A549 (cell line): ENCODE data around the gene SLC39A11. TPM values are rescaled to one million over a fixed set of nuclear protein-coding genes. Genes with fewer than 3 reads are reported as not detected.

Experiments
- ATAC-seq, 2 experiments: fragments of 200-7000 bp in 1 of 2; fragments of >200 bp in 1 of 2; cut with Nextera tagmentation in 1 of 2; cut with Tn5 transposase in 1 of 2; 3 replicates each; pipeline versions ENCODE4 v1.8.0 to v1.9.1; 2018 to 2020; ENCODE audit warnings: mild to moderate bottlenecking in 1 of 2, moderate library complexity in 1 of 2
- CTCF ChIA-PET: fragments of 300-600 bp; sonication (Branson Sonifier 250); formaldehyde crosslinking; extraction: SDS; loops from one replicate; lab custom pipeline; 2021; ENCODE audit warnings: antibody characterized with exemption, inconsistent platforms; lab: Yijun Ruan, JAX
- POLR2A ChIA-PET: fragments of 350-600 bp; formaldehyde crosslinking; extraction: SDS; loops from one replicate; lab custom pipeline; 2021; ENCODE audit warnings: antibody characterized with exemption, inconsistent platforms; lab: Yijun Ruan, JAX
- DNase-seq, 2 experiments: peaks; one replicate each; pipeline versions ENCODE4 v3.0.0 to v3.0.0-alpha.2; 2011 to 2016; ENCODE audit warnings: low read depth in 1 of 2, low spot score in 1 of 2
- FAIRE-seq: peaks from 2 replicates; lab custom pipeline; 2011; peaks lifted over from hg19 to GRCh38; lab: Jason Lieb, UNC
- H3K27ac ChIP-seq, 2 experiments: fragments of >200 bp; sonication (Bioruptor Twin); formaldehyde crosslinking; 3 replicates each; pipeline ENCODE4 v1.5.1; 2016 to 2017
- H3K4me1 ChIP-seq: fragments of >200 bp; sonication (Bioruptor Twin); formaldehyde crosslinking; 3 replicates; pipeline ENCODE4 v1.6.1; 2016
- H3K4me2 ChIP-seq: fragments of >200 bp; sonication (Bioruptor Twin); formaldehyde crosslinking; 3 replicates; pipeline ENCODE4 v1.6.1; 2016
- H3K4me3 ChIP-seq: fragments of >200 bp; sonication (Bioruptor Twin); formaldehyde crosslinking; 3 replicates; pipeline ENCODE4 v1.5.1; 2016
- H3K9me3 ChIP-seq: fragments of >200 bp; sonication (Bioruptor Twin); formaldehyde crosslinking; 3 replicates; pipeline ENCODE4 v1.6.1; 2016
- CBX2 ChIP-seq: fragments of 200-600 bp; sonication (generic); IDR thresholded peaks from 2 replicates; pipeline ENCODE4 v1.6.1; 2016; ENCODE audit warnings: low read depth, mild to moderate bottlenecking, borderline replicate concordance
- CBX8 ChIP-seq: fragments of 200-600 bp; sonication (generic); IDR thresholded peaks from 2 replicates; pipeline ENCODE4 v1.6.1; 2016
- CHD2 ChIP-seq: fragments of 150-350 bp; IDR thresholded peaks from 2 replicates; pipeline ENCODE4 v1.6.1; 2014; ENCODE audit warnings: low read length; ENCODE audit not compliant: partially characterized antibody
- E2F6 ChIP-seq: IDR thresholded peaks from 2 replicates; pipeline ENCODE4 v1.6.1; 2012; ENCODE audit warnings: low read depth, borderline replicate concordance
- EHMT2 ChIP-seq: fragments of 200-600 bp; sonication (generic); IDR thresholded peaks from 2 replicates; pipeline ENCODE4 v1.6.1; 2016; ENCODE audit warnings: antibody characterized with exemption, low read depth, mild to moderate bottlenecking, moderate library complexity
- EP300 ChIP-seq, 2 experiments: fragments of >200 bp; sonication (Bioruptor Twin); formaldehyde crosslinking; IDR thresholded peaks; 2 replicates in 1 of 2; 3 replicates in 1 of 2; pipeline ENCODE4 v1.6.1; 2016 to 2017
- ESRRA ChIP-seq: fragments of 150-350 bp; IDR thresholded peaks from 2 replicates; pipeline ENCODE4 v1.6.1; 2014; ENCODE audit warnings: mild to moderate bottlenecking, low read length, borderline replicate concordance
- GATA3 ChIP-seq: IDR thresholded peaks from 2 replicates; pipeline ENCODE4 v1.6.1; 2012; ENCODE audit warnings: borderline replicate concordance
- HEYL ChIP-seq: fragments of 250-450 bp; sonication (Bioruptor Pico); IDR thresholded peaks from 2 replicates; pipeline ENCODE4 v1.8.0; 2021; ENCODE audit warnings: mild to moderate bottlenecking, moderate library complexity
- HOXA7 ChIP-seq: fragments of 250-450 bp; sonication (Bioruptor Pico); IDR thresholded peaks from 2 replicates; pipeline ENCODE4 v1.5.0; 2020; ENCODE audit warnings: mild to moderate bottlenecking, moderate library complexity
- JUN ChIP-seq, 2 experiments: fragments of >200 bp; sonication (Bioruptor Twin); formaldehyde crosslinking; IDR thresholded peaks; 2 replicates in 1 of 2; 3 replicates in 1 of 2; pipeline ENCODE4 v1.6.1; 2016 to 2017
- KDM1A ChIP-seq: fragments of 200-600 bp; sonication (generic); IDR thresholded peaks from 2 replicates; pipeline ENCODE4 v1.6.1; 2016; ENCODE audit warnings: low read depth, mild to moderate bottlenecking
- MAZ ChIP-seq: fragments of 150-350 bp; IDR thresholded peaks from 2 replicates; pipeline ENCODE4 v1.6.1; 2014; ENCODE audit warnings: antibody characterized with exemption, low read depth, low read length, borderline replicate concordance
- NR3C1 ChIP-seq: fragments of >200 bp; sonication (Bioruptor Twin); formaldehyde crosslinking; IDR thresholded peaks from 3 replicates; pipeline ENCODE4 v1.6.1; 2017
- POLR2AphosphoS2 ChIP-seq: conservative IDR thresholded peaks from 2 replicates; pipeline ENCODE4 v1.6.1; 2012; ENCODE audit warnings: low read length, improper control_type of control experiment, inconsistent platforms
- REST ChIP-seq: fragments of 200-600 bp; sonication (generic); IDR thresholded peaks from 2 replicates; pipeline ENCODE4 v1.6.1; 2016; ENCODE audit warnings: antibody characterized with exemption, mild to moderate bottlenecking, moderate library complexity
- SMC3 ChIP-seq: fragments of >200 bp; sonication (Bioruptor Twin); formaldehyde crosslinking; IDR thresholded peaks from 3 replicates; pipeline ENCODE4 v1.6.1; 2018; ENCODE audit warnings: inconsistent platforms
- ZC3H11A ChIP-seq: fragments of 450-650 bp; IDR thresholded peaks from 2 replicates; pipeline ENCODE4 v1.6.1; 2014; ENCODE audit warnings: antibody characterized with exemption, mild to moderate bottlenecking
- ZNF302 ChIP-seq: fragments of 250-450 bp; sonication (Bioruptor Pico); IDR thresholded peaks from 2 replicates; pipeline ENCODE4 v1.9.0; 2021; ENCODE audit warnings: inconsistent platforms, mild to moderate bottlenecking, moderate library complexity
- WGBS: methylation state at CpG from one replicate; pipeline ENCODE4 v1.1.6; 2017; ENCODE audit errors: missing lambda C conversion rate; 5-methylcytosine and 5-hydroxymethylcytosine counted together
- polyA plus RNA-seq, 4 experiments: library from polyadenylated mRNA; depleted of rRNA in 3 of 4; stranded (reverse); fragments of >200 nt; fragmentation: RNase III in 1 of 4; extraction: RNeasy Plus Mini Kit Qiagen cat#74134 plus additional on column Dnase treatment in 1 of 4; gene quantifications; 2 replicates in 3 of 4; 3 replicates in 1 of 4; pipeline ENCODE4 v1.2.3, GENCODE V29; 2011 to 2017
- TF ChIP-seq, protein P1 (sequence below): fragments of 150-350 bp; IDR thresholded peaks from 2 replicates; pipeline ENCODE4 v1.6.1; 2014; ENCODE audit warnings: low read depth, mild to moderate bottlenecking, low read length
- TF ChIP-seq, protein P2 (sequence below): IDR thresholded peaks from 2 replicates; pipeline ENCODE4 v1.6.1; 2012

SLC39A11 gene
- polyA plus RNA-seq, 2 of the 4 experiments (the other 2 are of a cell fraction): 18.4 to 25.2 TPM

DNA sequence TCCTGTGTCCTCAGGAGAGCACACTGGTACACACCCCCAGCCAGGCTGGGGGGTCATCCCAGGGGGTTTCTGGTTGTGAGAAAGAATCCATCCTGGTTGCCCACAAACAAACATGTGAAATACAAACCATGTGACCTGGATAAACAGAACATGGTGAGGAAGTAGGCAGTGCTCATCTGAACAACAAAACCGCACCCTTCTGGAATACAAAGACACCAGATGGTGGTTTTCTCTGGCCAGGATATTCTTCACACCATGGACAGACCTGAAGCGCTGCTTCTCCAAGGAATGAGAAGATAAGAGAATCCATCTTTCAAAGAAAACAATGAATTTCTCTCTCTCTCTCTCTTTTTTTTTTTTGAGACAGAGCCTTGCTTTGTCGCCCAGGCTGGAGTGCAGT lies 302.3 kb downstream of the SLC39A11 start:
- ChIA-PET CTCF (interaction anchor here (1.5 kb wide), 1 partner anchor 15 kb away, joined by 3 read pairs; no protein-coding TSS in a partner anchor), POLR2A (no interaction called here)
- no peak overlapping the region for H3K4me2 ChIP-seq
- TF ChIP-seq REST: no peak
- TF ChIP-seq CHD2: no peak
- TF ChIP-seq CBX8: no peak
- peaks cover 5% of the 10 kb centered on the region; the same call in 1 of the 3 replicates for H3K4me1 ChIP-seq
- 97% methylated on average over 3 of the region's 3 CpGs for WGBS
- no peak overlapping the region for H3K4me3 ChIP-seq
- DNase-seq: no peak
- peaks cover 27% of the 10 kb centered on the region; the same call in 2 of the 3 replicates for H3K9me3 ChIP-seq
- no peak for ATAC-seq
- FAIRE-seq: no peak
- H3K27ac ChIP-seq: no peak overlapping the region

DNA sequence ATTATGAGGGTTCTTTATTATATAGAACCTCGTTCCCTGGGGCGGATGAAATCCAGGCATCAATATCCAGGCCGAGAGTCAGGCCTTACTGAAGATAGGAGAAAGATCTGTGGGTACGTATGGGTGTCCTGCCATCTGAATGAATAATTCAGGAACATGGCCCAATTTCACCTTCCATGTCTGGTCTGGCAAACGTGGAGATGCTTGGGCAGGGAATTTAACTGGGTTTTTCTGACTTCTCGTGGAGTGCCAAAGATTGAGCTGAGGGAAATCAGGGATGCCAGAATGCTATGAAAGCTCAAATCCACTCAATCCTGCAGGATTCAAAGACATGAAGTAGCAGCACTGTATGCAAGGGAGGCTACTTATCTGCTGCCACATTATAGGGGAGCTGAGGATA lies 302.8 kb downstream of the SLC39A11 start:
- WGBS: 83% methylated on average over 6 of the region's 6 CpGs
- FAIRE-seq (no peak), DNase-seq (no peak)
- Histone ChIP-seq H3K4me1 (peaks cover 5% of the 10 kb centered on the region; the same call in 1 of the 3 replicates), H3K27ac (no peak overlapping the region), H3K4me2 (no peak overlapping the region), H3K9me3 (peaks cover 27% of the 10 kb centered on the region; the same call in 2 of the 3 replicates)
- CTCF ChIA-PET: interaction anchor here (1.1 to 1.5 kb wide), 2 partner anchors 15 to 64 kb away, joined by 3 read pairs; no protein-coding TSS in a partner anchor
- POLR2A ChIA-PET: no interaction called here
- TF ChIP-seq, protein P1, sequence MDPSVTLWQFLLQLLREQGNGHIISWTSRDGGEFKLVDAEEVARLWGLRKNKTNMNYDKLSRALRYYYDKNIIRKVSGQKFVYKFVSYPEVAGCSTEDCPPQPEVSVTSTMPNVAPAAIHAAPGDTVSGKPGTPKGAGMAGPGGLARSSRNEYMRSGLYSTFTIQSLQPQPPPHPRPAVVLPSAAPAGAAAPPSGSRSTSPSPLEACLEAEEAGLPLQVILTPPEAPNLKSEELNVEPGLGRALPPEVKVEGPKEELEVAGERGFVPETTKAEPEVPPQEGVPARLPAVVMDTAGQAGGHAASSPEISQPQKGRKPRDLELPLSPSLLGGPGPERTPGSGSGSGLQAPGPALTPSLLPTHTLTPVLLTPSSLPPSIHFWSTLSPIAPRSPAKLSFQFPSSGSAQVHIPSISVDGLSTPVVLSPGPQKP: no peak
- TF ChIP-seq NR3C1: no peak
- no peak for TF ChIP-seq ZC3H11A
- no peak for TF ChIP-seq SMC3
- no peak for TF ChIP-seq JUN (IDR thresholded peaks at IDR 0.05)
- TF ChIP-seq EHMT2: no peak
- TF ChIP-seq CBX8: no peak
- no peak for TF ChIP-seq KDM1A
- TF ChIP-seq CBX2: no peak
- TF ChIP-seq EP300 (IDR thresholded peaks at IDR 0.05): no peak
- TF ChIP-seq ZNF302 (CRISPR knock-in tag): no peak
- TF ChIP-seq HEYL (CRISPR knock-in tag): no peak
- TF ChIP-seq HOXA7: no peak
- no peak for TF ChIP-seq POLR2AphosphoS2
- TF ChIP-seq ESRRA: no peak
- TF ChIP-seq MAZ: no peak
- TF ChIP-seq, protein P2, sequence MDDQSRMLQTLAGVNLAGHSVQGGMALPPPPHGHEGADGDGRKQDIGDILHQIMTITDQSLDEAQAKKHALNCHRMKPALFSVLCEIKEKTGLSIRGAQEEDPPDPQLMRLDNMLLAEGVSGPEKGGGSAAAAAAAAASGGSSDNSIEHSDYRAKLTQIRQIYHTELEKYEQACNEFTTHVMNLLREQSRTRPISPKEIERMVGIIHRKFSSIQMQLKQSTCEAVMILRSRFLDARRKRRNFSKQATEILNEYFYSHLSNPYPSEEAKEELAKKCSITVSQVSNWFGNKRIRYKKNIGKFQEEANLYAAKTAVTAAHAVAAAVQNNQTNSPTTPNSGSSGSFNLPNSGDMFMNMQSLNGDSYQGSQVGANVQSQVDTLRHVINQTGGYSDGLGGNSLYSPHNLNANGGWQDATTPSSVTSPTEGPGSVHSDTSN: no peak
- TF ChIP-seq GATA3: no peak
- no peak for TF ChIP-seq E2F6
- TF ChIP-seq, all 56 proteins: peak for 0
- no peak overlapping the region for H3K4me3 ChIP-seq
- no peak for ATAC-seq
